HL-60/S4 treated with retinoic acid at 250 ng/mL for 4 days and 3 days (cell line): ENCODE data around the gene MAP1LC3B.

Experiments used
- in situ Hi-C: fragments of 300-500 bp; cut with MboI; formaldehyde crosslinking; loops from 2 replicates; pipeline ENCODE4 v1.7.0; 2022; ENCODE audit warnings: low sequenced_read_pairs

Gene MAP1LC3B

DNA sequence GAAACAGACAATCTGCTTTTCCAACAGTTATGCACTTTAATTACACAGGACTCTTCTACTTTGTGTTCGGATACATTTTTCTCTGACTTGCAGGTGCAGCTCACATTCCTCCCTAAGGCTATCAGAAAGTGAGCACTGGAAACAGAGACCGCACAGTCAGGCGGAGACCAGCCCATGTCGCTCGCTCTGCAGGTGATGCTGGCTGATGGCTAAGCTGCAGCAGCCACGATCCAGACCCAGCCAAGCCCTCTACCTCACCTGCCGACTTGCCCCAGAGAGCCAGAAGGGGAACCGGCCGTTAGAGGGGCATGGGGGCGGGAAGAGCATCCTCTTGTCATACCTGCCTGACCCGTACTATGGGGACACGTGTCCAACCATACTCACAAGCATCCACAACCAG lies 33.8 kb downstream of the MAP1LC3B start:
- in situ Hi-C loops = no loop called here

DNA sequence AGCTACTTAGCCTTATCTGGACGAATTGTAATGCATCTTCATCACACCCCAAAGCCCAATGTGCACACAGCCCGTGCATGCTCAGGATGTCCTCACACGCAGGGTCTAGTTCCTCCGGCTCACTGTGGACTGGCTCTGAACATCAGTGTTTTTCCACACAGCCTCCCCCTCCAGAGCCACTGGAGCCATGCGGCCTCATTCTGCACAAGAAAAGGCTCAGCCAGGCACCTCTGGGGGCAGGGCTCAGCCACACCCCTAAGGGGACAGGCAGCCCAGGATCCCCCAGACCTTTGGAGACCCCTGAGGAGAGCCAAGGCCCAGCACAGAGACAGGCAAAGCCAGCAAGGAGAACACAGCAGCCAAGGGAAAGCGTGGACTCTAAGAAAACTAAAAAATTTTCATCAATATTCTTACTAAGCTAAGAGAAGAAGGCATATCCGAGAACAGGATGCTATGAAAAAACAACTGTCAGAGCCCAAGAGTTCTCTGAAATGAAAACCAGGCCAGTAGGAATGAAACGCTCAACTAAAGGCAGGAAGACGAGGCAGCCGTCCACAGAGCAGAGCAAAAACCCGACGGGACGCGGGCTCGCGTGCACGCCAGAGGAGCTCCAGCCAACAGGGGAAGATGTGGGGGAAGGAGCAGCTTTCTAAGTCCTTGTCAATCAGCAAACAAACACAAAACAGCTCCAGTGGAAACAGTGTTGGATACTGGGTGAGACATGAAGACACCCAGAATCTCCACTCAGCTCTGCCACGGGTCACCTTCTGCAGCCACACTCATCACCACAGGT lies 34.5 kb downstream of the MAP1LC3B start:
- in situ Hi-C loops = no loop called here

DNA sequence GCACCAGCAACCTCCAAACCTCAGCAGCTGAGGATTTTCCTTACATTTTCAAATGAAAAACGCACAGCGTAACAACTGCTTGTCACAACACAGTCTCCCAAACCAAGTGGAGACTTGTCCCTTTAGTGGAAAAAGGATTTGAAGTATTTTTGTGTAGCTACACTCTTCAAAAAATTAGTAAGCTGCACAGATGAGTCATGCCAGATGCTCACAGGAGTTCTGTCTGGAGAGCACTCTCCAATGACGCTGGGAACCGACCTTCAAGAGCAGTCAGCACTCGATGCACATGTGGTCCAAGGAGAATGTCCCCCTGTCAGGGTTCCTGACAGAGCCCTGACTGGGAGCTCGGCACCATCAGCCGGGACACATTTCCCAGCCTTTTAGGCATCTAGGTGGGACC lies 39.8 kb downstream of the MAP1LC3B start:
- in situ Hi-C loops = no loop called here

DNA sequence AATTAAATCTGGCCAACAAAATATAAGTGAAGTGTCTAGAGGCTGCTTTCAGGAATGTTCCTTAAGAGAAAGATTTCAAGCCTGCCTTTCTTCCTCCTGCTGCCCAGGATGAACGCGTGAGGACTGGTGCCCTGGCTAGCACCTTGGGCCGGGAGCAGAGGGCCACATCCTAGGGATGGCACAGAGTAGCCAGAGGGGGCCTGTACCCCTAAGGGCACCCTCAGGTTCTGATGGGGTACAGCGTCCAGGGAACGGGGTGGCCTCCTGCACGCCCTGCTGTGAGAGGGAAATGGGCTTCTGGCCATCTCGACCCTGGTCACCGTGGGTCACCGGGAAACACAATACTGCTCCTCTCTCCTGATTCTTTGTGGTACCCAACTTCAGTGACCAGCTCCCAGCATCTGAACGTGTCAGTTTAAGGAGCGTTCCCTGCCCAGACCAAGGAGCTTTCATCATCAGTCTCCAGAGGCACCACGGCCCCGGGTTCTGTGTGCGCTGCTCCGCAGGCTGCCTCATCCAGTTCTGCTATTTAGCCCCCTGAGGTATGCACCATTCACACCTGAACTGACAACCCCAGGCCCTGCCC lies 40.3 kb downstream of the MAP1LC3B start:
- in situ Hi-C loops = no loop called here

DNA sequence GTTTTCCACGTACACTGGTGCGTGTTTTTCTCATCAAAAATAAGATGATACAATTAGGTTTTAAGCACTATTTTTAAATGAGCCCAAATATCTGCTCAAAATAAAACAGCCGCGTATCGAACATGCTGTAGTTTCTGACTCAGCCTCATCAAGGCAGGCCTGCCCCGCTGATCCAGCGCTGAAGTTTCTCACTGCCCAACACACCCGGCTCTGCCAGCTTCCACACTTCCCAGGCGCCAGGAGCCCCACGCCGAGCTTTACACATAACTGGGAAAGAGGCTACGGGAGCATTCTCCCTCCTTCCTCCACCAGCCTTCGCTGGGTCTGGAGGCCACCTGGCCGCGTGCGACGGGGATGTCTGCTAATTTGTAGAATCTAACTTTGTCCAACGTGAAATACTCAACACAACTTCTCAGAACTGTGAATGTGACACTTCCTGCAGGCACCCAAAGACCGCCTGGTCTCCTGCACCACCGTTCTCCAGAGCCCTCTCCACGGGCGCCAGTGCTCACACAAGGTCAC lies 42.1 kb downstream of the MAP1LC3B start:
- in situ Hi-C loops = no loop called here

DNA sequence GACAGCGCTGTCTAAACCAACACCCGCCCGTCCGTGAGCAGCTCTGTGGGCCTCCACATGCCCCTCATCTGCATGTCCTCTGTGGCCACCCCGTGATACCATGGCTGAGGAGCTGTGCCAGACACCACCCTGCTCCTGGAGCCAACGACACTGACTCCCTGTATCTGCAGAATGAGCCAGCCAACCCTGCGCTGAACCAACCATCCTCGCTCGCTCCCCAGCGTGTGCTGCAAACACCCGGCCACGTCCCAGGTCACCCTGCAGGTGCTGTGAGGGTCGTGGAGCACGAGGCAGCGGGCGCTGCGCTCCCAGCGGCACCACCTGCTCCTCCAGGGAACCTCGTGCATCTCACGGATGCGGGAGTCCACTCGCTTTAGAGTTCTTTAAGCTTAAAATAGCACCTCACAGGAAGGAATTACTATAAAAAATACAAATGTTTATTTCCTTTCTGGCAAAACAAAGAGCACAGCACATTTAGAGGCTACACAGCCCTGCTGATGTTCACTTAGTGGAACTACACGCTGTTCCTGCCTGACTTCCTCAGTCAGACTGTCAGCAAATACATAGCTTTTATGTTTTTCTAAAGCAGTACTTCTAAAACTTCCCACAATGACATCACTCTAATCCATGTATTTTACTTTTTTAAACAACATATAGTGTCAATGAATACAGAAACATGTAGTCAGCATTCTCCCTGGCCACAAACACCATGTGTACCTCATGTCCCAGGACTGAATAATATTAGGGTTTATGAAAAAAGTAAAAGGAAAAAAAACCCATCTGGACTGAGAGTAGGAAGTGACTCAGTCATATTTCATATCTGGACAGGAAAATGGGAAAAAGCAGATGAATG lies 43.5 kb downstream of the MAP1LC3B start:
- in situ Hi-C loops = no loop called here

DNA sequence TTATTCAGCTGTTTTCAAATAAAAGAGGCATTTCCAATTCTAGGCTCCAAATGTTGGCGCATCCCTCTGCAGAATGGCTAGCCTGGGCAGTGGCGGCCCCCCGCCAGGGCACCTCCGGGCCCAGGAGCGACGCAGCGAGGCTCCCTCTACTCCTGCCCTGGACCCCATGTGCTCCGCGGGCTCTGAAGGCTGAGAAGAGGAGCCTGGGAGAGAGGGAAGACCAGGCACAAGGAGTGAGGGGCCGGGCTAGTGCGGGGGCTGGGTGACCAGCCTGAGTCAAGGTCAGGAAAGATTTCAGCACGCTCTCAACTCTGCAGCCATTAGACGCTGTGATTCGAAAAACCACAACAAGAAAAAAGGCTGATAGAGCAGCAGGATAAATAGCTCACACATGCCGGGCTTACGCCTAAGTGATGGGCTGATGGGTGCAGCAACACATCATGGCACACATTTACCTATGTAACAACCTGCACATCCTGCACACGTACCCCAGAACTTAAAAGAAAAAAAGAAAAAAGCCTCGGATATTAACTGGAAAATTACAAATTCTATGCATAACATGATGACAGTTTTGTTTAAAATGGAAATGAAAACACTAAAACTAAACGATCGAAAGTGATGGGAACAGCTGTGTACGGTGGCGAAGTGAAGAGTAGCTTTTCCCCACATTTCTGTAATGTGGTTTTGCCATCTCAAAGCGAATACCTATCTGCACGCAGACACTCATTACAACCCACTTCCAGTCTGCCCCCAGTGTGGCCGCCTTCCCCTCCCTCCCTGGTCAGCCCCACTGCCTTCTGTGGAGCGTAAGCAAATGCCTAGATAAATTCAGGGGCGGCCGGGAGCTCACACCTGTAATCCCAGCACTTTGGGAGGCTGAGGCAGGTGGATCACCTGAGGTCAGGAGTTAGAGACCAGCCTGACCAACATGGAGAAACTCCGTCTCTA lies 44.4 kb downstream of the MAP1LC3B start:
- in situ Hi-C loops = no loop called here

DNA sequence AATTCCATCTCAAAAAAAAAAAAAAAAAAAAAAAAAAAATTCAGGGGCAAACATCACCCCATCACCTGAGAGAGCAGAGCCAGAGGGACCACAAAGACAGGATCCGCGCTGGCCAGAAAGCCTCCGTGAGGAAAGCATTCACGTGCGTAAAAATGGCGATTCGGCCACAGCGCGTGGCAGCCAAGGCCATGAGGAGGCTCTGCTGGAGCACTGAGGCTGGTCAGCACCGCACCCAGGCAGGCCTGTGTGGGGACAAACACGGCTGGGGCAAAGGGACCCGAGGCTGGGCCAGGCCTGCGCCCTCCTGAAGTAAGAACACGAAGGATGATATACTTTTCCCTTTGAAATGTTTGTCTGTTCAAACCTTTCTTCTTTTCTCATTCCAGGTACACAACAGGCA lies 45.2 kb downstream of the MAP1LC3B start:
- in situ Hi-C loops = no loop called here

DNA sequence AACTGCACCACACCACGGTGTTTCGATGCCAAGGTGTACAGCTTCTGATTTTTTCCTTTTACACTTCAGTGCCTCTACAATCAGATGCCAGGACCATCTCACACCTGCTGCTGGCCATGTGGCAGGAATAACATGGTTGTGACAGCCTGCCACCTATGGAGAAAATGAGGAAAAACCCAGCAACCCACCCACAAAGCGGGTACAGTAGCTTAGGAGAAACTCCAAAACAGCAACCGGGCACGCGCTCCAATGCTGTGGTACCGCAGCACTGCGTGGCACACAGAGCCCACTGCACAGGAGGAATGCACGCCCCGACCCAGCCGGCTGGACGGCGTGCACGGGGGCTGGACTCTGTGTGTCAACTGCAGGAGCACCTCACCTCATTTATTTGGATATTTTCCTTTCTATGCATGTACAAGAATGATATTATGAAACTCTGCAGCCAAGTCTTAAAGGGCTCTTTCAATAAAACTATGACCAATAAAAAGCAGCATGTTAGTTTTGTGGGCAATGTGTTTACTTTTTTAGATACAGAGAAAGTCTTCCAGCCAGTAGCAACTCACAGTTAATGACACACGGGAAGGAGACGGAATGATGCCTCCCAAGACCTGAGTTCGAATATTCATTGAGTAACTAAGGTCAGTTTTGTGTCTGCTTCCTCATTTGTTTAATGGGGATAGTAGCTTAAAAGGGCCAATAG lies 45.9 kb downstream of the MAP1LC3B start:
- in situ Hi-C loops = no loop called here

DNA sequence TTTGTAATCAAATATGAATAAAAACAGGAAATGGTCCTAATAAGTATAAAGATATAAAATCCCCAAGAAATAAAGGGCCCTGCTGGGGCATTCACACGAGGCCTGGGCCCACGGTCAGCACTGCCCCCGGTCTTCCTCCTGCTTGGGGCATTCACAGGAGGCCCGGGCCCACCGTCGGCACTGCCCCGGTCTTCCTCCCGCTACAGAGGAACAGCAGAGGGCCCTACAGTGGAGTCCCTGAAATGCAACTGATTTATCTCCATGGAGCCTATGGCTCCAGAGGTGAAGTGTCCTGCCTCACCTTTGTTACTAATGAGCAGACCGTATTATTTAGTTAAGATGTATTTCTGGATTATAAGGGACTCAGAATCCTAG lies 46.5 kb downstream of the MAP1LC3B start:
- in situ Hi-C loops = no loop called here

DNA sequence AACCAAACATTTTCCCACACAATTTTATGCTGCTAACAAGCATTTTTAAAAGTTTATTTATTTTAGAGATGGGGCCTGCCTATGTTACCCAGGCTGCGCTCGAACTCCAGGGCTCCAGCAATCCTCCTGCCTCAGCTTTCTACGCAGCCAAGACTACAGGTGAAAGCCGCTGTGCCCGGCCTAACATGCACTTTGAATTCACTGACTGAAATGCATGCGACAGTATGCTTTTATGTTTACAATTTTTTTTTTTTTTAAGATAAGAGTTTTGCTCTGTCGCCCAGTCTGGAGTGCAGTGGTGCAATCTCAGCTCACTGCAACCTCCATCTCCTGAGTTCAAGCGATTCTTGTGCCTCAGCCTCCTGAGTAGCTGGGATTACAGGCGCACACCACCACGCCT lies 47.8 kb downstream of the MAP1LC3B start:
- in situ Hi-C loops = no loop called here

DNA sequence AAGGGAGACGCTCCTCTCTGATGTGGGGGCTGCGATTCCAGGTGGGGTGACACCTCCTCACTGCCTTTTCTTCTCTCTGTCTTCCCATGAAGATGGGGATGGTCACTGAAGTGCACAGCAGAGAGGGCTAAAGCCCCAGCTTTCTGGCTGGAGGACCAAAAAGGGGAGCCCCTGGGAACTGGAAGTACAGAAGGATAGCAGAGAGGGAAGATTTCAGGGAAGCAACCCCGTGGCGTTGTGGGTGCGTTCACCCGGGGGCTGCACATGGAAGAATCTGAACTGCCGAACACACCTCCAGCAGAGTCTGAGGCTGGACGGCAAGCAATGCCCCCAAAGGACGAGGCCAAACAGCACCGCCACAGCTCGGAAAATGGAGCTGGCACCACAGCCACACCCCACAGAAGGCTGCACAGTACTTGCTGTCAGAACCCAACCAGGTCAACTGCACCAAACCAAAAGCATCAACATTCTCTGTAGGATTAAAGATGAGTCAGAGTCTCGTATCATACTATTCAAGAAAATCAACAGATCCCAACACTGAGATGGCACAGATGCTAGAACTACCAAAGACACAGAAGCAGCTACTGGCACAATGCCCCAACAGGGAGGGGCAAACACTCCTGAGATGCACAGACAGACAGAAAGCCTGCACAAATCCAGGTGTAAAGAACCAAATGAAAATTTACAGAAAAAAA lies 49.9 kb downstream of the MAP1LC3B start:
- in situ Hi-C loops = no loop called here

DNA sequence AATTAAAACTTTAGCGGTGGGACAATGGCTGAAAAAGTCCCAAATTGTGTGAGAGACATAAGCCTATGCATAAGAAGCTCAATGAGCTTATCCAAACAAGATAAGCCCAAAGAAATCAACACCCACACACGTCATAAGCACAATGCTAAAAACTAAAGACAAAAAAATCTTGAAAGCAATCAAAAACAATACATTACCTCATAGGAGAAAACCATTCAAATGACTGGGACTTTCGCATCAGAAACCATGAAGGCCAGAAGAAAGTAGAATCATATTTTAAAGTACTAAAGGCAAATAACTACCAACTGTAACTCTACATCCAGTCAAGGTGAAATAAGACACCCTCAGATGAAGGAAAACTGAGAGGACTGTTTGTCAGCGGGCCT lies 50.4 kb downstream of the MAP1LC3B start:
- in situ Hi-C loops = no loop called here

DNA sequence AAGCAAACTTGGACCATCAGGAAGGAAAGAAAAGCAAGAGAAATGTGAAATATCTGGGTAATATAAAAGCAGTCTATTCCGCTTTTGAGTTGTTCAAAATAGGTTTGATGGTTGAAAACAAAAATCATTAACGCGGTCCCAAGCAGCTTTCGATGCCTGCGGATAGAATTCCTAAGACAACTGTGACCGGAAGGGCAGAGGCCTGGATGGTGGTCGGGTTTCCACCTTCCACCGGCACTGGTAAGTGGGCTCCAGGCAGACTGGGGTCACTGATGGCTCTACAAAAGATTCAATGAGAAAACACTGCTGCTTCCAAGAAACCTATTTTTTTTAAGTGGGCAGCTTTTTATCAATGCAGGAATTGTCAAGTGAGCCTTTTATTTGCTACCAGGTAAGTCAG lies 50.9 kb downstream of the MAP1LC3B start:
- in situ Hi-C loops = no loop called here

DNA sequence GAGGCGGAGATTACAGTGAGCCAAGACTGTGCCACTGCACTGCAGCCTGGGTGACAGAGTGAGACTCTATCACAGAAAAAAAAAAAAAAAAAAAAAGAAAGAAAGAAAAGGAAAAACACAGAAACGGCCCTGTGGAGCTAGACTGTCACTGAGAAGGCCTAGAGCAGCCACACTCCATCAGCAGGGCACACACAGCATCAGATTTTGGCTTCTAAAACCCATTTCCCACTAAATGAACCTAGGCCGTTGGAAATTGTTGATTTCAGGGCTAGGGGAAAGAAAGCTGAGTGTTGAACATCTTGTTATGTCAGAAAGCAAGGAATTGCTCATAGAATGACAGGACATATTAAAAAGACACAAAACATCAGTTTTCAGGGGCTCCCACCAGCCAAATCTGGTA lies 51.8 kb downstream of the MAP1LC3B start:
- in situ Hi-C loops = no loop called here

DNA sequence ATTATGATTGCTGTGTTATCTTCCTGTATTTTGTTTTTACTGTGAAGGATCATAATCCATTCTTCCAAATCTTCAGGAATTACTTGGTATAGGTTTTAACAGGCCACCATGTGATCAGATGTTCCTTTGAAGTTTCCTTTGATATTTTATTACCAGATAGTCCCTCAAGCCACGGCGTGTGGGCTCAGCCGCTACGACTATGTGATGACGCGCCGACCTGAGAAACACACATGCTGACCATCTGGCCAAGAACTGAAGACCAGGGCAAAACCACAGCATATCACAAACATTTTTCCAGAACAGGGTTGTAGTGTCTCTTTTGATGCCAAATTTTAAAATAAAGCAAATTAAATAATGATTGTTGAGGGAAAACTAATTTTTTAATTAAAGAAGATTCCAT lies 53.4 kb downstream of the MAP1LC3B start:
- in situ Hi-C loops = no loop called here

DNA sequence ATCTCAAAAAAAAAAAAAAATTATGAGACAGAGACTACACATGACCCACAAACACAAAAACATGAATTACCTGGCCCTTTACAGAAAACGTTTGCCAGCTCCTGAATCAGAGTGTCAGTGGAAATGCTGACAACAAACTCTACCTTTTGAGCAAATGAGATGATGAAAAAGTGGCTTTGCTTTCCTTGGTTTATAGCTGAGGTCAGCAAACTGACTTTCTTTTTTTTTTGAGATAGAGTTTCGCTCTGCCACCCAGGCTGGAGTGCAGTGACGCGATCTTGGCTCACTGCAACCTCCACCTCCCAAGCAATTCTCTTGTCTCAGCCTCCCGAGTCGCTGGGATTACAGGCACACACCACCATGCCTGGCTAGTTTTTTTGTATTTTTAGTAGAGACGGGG lies 54.3 kb downstream of the MAP1LC3B start:
- in situ Hi-C loops = no loop called here

DNA sequence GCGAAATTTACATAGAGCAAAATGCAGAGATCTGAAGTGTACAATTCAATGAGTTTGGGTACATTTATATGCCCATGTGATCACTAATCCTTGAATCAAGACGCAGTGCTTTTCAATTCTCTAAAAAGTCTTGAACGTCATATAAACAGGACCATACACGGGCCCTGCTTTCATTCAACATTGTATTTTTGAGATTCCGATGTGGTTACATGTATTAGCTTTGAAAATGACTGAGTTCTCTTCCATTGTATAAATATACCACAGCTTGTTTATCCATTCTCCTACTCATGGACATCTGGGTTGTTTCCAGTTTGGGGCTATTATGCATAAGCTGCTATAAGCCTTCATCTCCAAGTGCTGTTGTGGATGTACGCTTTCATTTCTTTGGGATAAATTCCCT lies 55.2 kb downstream of the MAP1LC3B start:
- in situ Hi-C loops = no loop called here

DNA sequence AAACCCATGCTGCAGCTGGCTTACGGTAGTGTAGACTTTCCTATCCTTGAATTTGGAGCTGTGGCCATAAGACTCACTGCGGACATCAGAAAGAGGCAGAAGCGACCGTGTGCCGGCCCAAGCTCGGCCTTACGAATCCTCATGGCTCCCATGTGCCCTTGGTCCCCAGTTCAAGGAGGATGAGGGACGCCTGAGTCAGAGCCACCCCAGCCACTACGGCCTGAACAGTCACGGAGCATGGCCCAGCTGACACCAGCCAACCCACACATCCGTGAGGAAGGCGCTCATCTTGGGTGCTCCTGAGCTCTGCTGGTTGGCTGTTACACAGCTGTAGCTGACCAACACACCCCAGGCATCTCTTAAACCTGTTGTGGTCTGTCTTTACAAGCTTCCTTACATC lies 56.7 kb downstream of the MAP1LC3B start:
- in situ Hi-C loops = no loop called here
